Tibial nerve (tissue), 4 donors: ENCODE data around the gene CDC25B. TPM values are rescaled to one million over a fixed set of nuclear protein-coding genes. Genes with fewer than 3 reads are reported as not detected.
A peak's percentile ranks its signal among the peaks of the same experiment; 100 is the strongest.

Source experiments
- DNase-seq, 2 donors: peaks; one replicate each; pipeline ENCODE4 v3.0.0-alpha.2; 2019; ENCODE audit warnings: low spot score in 2 of 2
- H3K27ac ChIP-seq, 4 donors: fragments of 200-600 bp; sonication (generic) in 3 of 4; one replicate each; pipeline ENCODE4 v1.5.1; 2017 to 2019; ENCODE audit warnings: mild to moderate bottlenecking in 1 of 4
- H3K27me3 ChIP-seq, 2 donors: fragments of 200-600 bp; sonication (generic) in 1 of 2; one replicate each; pipeline versions ENCODE4 v1.5.1 to v1.6.0; 2017 to 2019
- H3K36me3 ChIP-seq, 3 donors: fragments of 200-600 bp; sonication (generic); one replicate each; pipeline ENCODE4 v1.5.1; 2018 to 2019
- H3K4me1 ChIP-seq, 4 donors: fragments of 200-600 bp; sonication (generic) in 3 of 4; one replicate each; pipeline ENCODE4 v1.5.1; 2017 to 2019
- H3K4me3 ChIP-seq, 4 donors: fragments of 200-600 bp; sonication (generic) in 3 of 4; one replicate each; pipeline ENCODE4 v1.5.1; 2017 to 2019; ENCODE audit warnings: mild to moderate bottlenecking in 1 of 4, moderate library complexity in 1 of 4
- H3K9me3 ChIP-seq, 4 donors: fragments of 200-600 bp; sonication (generic) in 3 of 4; one replicate each; pipeline ENCODE4 v1.5.1; 2017 to 2019
- CTCF ChIP-seq, 5 experiments: fragments of 200-600 bp in 3 of 5; fragments of 450-650 bp in 2 of 5; sonication (generic) in 3 of 5; IDR thresholded peaks; one replicate each; pipeline ENCODE4 v1.5.1; 2016 to 2019; ENCODE audit warnings: antibody characterized with exemption in 5 of 5, mild to moderate bottlenecking in 3 of 5, moderate library complexity in 2 of 5
- EP300 ChIP-seq, 2 donors: sonication (generic); formaldehyde crosslinking; IDR thresholded peaks; one replicate each; pipeline ENCODE4 v1.6.1; 2017; ENCODE audit warnings: antibody characterized with exemption in 2 of 2, mild to moderate bottlenecking in 1 of 2
- POLR2A ChIP-seq, 2 donors: fragments of 450-650 bp; IDR thresholded peaks; one replicate each; pipeline ENCODE4 v1.6.1; 2017; ENCODE audit warnings: antibody characterized with exemption in 2 of 2, mild to moderate bottlenecking in 2 of 2, moderate library complexity in 2 of 2
- WGBS, 2 donors: methylation state at CpG; one replicate each; pipeline ENCODE4 v1.1.5; 2018; 5-methylcytosine and 5-hydroxymethylcytosine counted together
- total RNA-seq, 4 donors: library from RNA; depleted of rRNA; stranded (reverse); fragments of >200 nt; gene quantifications; one replicate each; pipeline ENCODE4 v1.1.0, GENCODE V29; 2016

Gene CDC25B
- total RNA-seq, 4 donors from 2014 or later = 33.0 to 65.4 (median 43.9) TPM

- peaks cover 0 to 64% (median 25%) of the 10 kb centered on the region in 4 donors for H3K4me1 ChIP-seq
- WGBS, 2 donors = 27 to 45% methylated on average over 11 of the region's 11 CpGs
- no peaks in the 10 kb centered on the region for H3K9me3 ChIP-seq
- no peak for DNase-seq
- peak overlapping the region; percentile 23 to 84 (median 57) for H3K27ac ChIP-seq
- peaks cover 0 to 23% (median 0%) of the 10 kb centered on the region in 3 donors for H3K36me3 ChIP-seq
- H3K27me3 ChIP-seq = no peaks in the 10 kb centered on the region
- no peak overlapping the region for H3K4me3 ChIP-seq
- TF ChIP-seq EP300 (IDR thresholded peaks at IDR 0.05) = no peak
- TF ChIP-seq POLR2A (IDR thresholded peaks at IDR 0.05) = no peak
- no peak for TF ChIP-seq CTCF (IDR thresholded peaks at IDR 0.05)
These were observed 37.5 kb upstream of the CDC25B start for GRCh38 chr20:3758566-3758965.

- H3K27ac ChIP-seq = peak overlapping the region; percentile 23 to 84 (median 57)
- H3K9me3 ChIP-seq = no peaks in the 10 kb centered on the region
- no peak overlapping the region for H3K4me3 ChIP-seq
- no peaks in the 10 kb centered on the region for H3K27me3 ChIP-seq
- TF ChIP-seq CTCF (IDR thresholded peaks at IDR 0.05) = no peak
- TF ChIP-seq EP300 (IDR thresholded peaks at IDR 0.05) = no peak
- no peak for TF ChIP-seq POLR2A (IDR thresholded peaks at IDR 0.05)
- WGBS, 2 donors = 32 to 51% methylated on average over 6 to 11 of the region's 11 CpGs
- no peak for DNase-seq
- peaks cover 0 to 62% (median 25%) of the 10 kb centered on the region in 4 donors for H3K4me1 ChIP-seq
- peaks cover 0 to 21% (median 0%) of the 10 kb centered on the region in 3 donors for H3K36me3 ChIP-seq
These were observed 36.7 kb upstream of the CDC25B start for GRCh38 chr20:3759316-3759823.

- Histone ChIP-seq H3K9me3 (no peaks in the 10 kb centered on the region), H3K27me3 (no peaks in the 10 kb centered on the region), H3K36me3 (peaks cover 0 to 16% (median 0%) of the 10 kb centered on the region in 3 donors), H3K4me3 (no peak overlapping the region), H3K4me1 (peaks cover 0 to 62% (median 26%) of the 10 kb centered on the region in 4 donors), H3K27ac (peak overlapping the region in 2 of 4 donors; percentile 76 to 84)
- no peak for TF ChIP-seq EP300 (IDR thresholded peaks at IDR 0.05)
- TF ChIP-seq CTCF (IDR thresholded peaks at IDR 0.05) = no peak
- TF ChIP-seq POLR2A (IDR thresholded peaks at IDR 0.05) = no peak
- 65 to 92% methylated on average over 4 to 9 of the region's 11 CpGs for WGBS, 2 donors
- no peak for DNase-seq
These were observed 36.2 kb upstream of the CDC25B start for GRCh38 chr20:3759884-3760283.

- H3K4me1 ChIP-seq = peaks cover 0 to 63% (median 23%) of the 10 kb centered on the region in 4 donors
- peak overlapping the region in 1 of 4 donors; percentile 84 for H3K27ac ChIP-seq
- no peaks in the 10 kb centered on the region for H3K9me3 ChIP-seq
- H3K36me3 ChIP-seq = peaks cover 0 to 15% (median 0%) of the 10 kb centered on the region in 3 donors
- WGBS, 2 donors = 62 to 64% methylated on average over 10 of the region's 10 CpGs
- TF ChIP-seq EP300 (IDR thresholded peaks at IDR 0.05) = no peak
- no peak for TF ChIP-seq CTCF (IDR thresholded peaks at IDR 0.05)
- TF ChIP-seq POLR2A (IDR thresholded peaks at IDR 0.05) = no peak
- DNase-seq = no peak
- H3K27me3 ChIP-seq = no peaks in the 10 kb centered on the region
- H3K4me3 ChIP-seq = no peak overlapping the region
These were observed 35.3 kb upstream of the CDC25B start for GRCh38 chr20:3760655-3761348.
